Dedifferentiated amniotic fluid mesenchymal stem cell (primary cell): ENCODE results near the gene PPP2R2D.

Experiments used
- DNase-seq: peaks from one replicate; pipeline ENCODE4 v3.0.0-alpha.2; 2016; ENCODE audit errors: extremely low spot score

The PPP2R2D gene

DNA sequence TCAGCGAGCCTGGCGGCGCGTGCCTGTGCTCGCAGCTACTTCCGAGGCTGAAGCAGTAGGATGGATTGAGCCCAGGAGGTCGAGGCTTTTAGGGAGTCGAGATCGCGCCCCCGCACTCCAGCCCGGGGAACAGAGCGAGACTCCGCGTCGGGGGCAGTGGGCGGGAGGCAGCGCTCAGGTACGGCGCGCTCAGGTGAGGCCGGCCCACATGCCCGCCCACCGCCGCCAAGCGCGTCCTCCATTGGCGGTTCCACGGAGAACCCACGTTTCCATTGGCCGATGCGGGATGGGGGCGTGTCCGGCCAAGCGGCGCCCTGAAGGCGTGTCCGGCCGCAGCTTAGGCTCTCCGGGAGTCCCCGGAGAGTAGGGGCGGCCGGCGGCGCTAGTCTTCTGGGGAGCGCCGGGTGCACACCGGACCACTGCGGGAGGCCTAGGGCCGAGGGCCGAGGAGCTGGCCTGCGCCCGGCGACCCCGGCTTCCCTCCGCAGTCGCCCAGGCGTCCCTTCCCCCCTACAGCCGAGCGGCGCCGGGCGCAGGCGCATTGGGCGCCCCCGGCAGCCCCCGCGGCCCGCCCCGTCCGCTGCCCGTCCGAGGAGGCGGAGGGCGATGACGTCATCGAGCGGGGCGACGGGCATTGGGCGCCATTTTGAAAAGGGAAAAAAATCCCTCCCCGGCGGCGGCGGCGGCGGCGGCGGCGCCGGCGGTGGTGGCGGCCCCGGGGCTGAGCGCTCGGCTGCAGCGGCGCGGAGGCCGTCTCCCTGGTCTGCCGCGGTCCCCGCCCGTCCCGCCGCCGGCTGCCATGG, at the start of gene PPP2R2D:
Gene PPP2R2D (plus strand): TSS at position 659 of the 803 bp plus-strand sequence. CDS start 141 bp downstream, at position 800.
- DNase-seq = peak; percentile 90

DNA sequence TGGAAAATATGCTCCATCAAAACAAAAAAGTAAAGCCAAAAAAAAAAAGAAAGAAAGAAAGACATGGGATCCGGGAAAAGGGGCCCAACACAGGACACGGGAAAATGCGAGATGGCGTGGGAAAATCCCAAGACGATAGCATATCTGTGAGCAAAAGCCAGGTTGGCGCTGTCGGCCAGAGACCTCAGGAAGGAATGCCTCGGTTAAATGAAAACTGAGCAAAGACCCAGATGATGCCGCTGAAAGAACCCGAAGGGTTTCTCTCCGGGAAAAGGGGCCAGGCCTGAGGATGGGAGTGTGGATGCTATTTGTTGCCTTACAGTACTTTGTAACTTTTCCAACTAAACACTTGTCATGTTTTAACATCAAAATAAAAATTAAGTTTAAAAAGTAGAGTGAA, 49.5 kb upstream of the PPP2R2D start:
- no peak for DNase-seq

DNA sequence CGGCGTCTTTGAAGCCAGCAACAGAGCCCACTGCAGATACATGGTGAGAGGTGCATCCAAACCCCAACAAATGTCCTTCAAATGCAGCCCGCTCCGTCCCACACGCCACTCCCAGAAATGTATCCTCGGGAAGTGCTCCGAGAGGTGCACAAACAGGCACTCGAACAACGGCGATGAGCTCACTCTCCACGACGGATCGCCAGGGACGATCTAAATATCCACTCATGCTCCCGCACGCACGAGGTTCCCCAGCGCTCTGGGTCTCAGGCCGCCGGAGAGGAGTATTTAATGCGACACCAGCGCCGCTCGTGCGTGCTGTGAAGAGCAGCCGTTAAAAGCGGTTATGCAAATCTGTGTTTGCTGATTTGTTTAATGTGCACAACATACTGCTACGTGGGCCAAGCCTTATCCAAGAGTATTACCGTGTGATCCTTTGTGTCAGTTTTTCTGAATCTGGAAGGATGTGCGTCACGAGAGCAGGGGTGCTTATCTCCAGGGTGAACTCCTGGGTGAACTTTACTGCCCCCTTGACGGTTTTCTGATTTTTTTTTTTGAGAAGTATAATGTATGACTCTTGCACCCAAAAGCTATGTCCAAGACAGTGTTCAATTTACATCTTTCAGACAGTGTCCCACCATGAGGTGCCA, 48.5 kb upstream of the PPP2R2D start:
- DNase-seq = no peak

DNA sequence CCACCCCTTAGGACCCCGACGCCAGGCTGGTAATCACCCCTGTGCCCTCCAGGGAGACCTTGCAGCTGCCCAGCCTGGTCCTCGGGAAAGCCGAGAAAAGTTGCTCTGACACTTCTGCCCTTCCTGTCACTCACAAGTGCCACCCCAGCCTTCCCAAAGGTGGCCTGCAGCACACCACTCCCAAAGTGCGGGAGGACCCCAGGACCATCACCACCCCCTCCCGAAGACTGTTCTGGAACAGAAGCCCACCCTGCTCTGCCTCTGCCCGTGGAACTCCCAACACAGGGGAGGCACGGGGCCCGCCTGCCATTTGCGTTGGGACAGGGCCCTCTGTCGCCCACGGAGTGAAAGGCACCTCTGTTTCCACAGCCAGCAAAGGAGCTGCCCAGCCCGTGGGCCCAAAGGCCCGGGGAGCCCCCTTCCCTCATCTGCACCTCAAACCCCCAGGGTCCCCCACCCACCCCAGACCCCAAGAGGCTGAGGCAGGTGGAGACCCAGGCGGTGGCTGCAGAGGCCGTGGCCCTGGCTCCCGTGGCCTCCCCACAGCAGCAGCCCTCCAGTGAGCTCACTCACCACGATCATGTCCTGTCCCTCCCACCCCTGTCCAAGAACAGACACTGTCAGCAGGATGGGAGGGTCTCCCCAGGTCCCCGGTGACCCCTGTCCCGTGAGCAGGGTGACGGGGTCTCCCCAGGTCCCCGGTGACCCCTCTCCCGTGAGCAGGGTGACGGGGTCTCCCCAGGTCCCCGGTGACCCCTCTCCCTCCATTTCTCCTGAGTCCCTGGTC, 47.8 kb upstream of the PPP2R2D start:
- DNase-seq = no peak

GRCh38 chr10:131853610-131853964, 47.2 kb upstream of the PPP2R2D start:
- DNase-seq = no peak

- DNase-seq = no peak
Measured at GRCh38 chr10:131854579-131855335, 46.1 kb upstream of the PPP2R2D start.

DNA sequence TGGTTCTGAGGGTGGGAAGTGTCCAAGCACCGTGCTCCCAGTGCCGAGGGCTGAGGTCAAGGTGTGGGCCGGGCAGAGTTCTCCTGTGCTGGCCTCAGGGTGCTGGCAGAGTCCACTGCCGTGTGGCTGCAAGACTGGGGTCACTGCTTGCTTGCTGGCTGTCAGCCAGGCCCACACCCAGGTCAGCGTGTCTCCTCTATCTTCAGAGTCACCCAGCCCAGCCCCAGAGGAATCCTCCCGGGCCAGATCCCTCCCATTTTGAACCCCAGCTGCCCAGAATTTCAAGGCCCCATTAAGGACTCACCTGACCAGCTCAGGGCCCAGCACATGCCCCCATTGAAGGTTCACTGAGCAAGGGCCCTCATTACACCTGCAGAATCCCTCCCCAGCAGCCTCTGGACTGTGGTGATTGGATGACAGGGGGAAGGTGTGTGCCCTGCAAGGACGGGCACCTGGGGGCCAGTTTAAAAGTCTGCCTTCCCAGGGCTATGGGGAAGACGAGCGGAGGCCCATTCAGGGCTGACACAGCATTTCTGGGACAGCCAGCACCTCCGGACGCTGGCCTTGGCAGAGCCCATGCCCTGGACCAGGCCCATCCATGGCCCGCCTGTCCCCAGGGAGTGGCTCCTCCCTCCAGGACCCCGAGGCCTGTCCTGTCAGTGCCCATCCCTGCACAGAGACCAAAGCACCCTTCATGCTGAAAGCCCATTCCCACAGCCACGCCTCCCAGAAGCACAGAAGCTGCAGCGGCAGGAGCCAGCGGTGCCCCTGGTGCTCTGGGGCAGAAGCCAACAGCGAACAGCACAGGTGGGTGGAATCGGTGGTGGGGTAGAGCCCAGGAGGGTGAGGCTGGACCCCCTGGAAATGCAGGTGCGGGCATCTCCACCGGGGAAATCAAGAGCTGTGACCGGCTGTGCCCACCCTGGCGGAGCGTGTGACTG, 45.1 kb upstream of the PPP2R2D start:
- DNase-seq = no peak

DNA sequence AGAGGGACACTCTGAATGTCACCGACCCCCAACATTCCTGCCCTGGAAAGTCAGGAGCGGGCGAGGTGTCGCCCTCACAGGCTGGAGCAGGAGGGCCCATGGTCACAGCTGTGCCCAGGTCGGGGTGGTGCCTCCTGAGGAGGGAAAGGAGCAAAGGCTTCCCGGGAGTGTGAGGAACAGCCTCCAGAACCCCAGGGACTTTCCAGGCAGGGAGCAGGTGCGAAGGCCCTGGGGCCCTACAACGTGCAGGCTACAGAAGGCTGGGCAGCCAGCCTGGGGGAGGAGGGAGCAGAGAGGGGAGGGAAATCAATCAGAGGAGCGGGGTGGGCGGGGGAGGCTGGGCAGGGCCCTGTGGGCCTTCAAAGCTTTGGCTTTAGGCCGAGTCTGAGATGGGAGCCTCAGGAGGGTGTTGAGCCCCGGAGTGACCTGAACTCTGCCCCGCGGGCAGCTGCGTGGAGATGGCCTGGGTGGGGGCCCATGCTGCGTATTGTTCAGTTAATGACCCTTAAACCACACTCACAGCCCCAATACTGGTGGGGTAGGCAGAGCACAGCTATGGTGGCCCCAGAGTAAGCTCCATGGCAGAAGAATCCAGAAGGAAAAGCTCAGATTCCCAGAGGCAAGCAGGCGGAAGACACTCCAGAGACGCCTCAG, 44.2 kb upstream of the PPP2R2D start:
- no peak for DNase-seq

DNA sequence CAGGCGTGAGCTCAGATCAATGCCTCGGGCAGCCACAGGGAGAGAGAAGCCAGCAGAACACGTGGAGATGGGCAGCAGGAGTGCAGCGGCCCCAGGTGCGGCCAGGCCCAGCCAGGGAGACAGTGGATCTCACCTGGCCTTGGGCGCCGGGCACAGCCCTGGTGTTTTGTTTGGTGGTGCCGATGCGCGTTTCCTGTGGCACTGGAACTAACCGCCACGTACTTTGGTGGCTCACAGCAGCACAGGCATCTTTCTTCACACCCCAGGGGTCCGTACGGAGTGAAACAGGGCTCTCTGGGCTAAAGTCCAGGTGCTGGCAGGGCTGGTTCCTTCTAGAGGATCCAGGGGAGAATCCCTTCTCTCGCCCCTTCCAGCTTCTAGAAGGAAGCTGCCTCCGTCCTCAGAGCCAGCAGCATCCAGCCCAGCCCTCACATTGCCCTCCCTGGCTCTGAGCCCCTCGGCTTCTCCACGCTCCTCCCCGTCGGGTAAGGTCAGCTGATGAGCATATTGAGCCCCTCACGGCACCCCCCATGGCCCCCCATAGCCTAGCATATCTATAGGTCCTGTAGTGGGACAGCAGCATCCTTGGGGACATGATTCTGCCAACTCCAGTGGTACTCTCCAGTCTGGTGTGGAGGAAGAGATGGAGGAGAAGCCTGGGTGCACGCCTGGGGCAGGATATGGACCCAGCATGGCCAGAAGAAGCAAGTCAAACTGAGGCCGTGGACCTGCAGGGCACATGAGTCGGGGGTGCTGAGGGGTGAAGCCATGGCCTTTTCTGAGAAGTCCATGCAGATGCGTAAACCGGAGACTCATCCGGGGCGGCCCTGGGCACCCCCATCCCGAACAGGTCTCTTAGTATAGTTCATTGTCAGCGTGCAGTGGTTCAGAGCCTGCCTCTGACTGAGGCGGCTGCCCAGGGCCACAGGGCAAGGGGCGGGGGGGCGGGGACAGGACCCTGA, 43.4 kb upstream of the PPP2R2D start:
- DNase-seq = no peak

DNA sequence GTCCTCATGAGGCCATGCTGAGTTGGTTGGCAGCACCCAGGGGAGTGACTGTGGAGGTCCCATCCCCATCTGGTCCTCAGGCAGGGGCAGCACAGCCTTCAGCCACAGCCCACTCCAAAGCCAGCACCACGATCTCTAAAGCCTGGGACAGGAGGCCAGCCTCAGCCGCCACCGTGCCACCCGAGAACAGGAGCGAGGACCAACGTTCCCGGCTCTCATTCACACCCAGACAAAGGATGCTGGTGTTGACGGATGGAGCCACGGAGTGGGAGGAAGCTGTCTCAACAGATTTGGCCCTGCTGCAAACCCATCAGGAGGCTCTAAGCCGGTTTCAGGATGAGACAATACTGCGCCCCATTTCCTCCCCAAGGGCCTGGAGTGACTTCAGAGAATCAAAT, 42.7 kb upstream of the PPP2R2D start:
- DNase-seq = no peak

- DNase-seq = no peak
Measured at GRCh38 chr10:131858583-131859340, 42.0 kb upstream of the PPP2R2D start.

DNA sequence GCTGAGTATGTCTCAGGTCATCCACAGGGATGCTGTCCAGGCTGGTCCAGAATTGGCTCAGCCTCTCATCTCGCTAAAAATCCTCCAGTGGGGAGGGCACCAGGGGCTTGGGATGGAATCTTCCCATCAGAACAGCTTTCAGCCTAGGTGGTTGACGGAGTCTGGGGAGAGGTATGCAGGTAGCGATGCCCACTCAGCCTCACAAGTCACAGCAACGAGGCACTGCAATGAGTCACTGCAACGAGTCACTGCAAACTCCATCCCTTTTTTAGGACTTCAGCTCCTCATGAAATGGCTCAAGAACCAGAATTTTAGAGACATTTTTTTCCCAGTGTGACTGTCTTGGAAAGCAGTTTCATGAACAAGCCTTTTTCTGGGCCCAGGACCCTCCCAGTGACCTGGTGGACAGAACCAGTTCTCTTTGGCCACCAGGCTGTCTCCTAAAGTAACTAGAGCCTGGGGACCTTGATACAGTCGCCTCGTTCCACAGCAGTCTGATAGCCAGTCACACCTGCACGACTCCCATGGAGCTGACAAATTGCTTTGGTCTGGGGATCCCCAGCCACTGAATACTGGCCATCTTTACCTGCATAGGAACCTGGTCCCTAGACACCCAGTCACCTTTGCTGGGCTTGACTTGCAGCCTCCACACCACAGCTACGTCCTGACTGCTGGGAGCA, 41.3 kb upstream of the PPP2R2D start:
- DNase-seq = no peak

DNA sequence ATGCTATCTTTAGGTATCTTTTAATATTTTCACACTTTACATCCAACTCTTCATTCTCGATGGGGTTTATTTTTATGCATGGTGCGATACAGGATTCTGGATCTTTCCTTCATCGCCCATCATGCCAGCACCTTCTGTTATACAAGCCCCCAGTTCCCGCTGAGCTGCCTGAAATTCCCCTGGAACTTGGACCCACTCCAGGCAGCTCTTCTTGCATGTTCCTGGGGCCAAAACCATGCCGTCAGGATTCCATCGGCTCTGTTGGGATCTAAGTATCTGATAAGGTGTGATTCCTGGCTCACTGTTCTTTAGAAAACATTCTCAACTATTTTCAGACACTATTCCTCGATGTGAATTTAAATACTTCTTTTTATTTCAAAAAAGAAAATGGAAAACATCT, 40.5 kb upstream of the PPP2R2D start:
- no peak for DNase-seq

- no peak for DNase-seq
Measured at GRCh38 chr10:131860806-131861440, 39.9 kb upstream of the PPP2R2D start.

DNA sequence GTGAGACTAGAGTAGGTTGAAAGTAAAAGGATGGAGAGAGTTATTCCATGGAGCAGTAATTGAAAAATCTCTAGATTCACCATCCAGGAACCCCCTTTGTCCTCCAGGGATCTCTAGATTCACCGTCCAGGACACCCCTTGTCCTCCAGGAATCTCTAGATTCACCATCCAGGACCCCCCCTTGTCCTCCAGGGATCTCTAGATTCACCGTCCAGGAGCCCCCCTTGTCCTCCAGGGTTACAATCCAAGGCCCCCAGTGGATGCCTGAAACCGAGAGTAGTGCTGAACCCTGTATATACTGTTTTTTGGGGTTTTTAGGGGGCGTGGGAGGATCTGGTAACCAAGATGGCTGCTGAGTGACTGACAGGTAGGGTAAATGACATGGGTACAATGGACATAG, 38.3 kb upstream of the PPP2R2D start:
- DNase-seq = no peak

GRCh38 chr10:131865223-131865917, 35.4 kb upstream of the PPP2R2D start:
- DNase-seq = no peak

DNA sequence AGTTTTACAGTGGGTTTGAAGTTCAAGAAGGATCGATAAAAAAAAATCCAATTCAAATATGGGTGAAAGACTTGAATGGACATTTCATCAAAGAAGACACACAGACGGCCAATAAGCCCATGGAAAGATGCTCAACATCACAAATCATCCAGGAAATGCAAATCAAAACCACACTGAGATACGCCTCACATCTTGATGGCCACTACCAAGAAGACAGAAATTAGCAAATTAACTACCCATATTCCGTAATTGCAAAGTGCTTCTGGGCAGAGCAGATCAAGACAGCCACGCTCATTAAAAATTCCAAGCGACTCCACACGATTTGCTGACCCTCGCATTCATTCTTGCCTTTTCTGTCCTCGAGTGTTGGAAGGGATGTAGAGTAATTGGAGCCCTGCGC, 34.1 kb upstream of the PPP2R2D start:
- DNase-seq = no peak
